ENCODE data around the gene TMC2.

- no peak for TF ChIP-seq OVOL2 (CRISPR knock-in tag; IDR thresholded peaks at IDR 0.05; ENCODE audit: borderline replicate concordance)
- TF ChIP-seq CTCF (IDR thresholded peaks at IDR 0.05), result no peak
- no peak for TF ChIP-seq JAZF1 (CRISPR knock-in tag; IDR thresholded peaks at IDR 0.05)
Observed at GRCh38 chr20:2542361-2542760, 6.0 kb downstream of the TMC2 start.

All from WTC11 (cell line).